ENCODE data around the gene C11orf21. TPM values are rescaled to one million over a fixed set of nuclear protein-coding genes. Genes with fewer than 3 reads are reported as not detected.

Gene C11orf21
- total RNA-seq, 1 donor: not detected

DNA sequence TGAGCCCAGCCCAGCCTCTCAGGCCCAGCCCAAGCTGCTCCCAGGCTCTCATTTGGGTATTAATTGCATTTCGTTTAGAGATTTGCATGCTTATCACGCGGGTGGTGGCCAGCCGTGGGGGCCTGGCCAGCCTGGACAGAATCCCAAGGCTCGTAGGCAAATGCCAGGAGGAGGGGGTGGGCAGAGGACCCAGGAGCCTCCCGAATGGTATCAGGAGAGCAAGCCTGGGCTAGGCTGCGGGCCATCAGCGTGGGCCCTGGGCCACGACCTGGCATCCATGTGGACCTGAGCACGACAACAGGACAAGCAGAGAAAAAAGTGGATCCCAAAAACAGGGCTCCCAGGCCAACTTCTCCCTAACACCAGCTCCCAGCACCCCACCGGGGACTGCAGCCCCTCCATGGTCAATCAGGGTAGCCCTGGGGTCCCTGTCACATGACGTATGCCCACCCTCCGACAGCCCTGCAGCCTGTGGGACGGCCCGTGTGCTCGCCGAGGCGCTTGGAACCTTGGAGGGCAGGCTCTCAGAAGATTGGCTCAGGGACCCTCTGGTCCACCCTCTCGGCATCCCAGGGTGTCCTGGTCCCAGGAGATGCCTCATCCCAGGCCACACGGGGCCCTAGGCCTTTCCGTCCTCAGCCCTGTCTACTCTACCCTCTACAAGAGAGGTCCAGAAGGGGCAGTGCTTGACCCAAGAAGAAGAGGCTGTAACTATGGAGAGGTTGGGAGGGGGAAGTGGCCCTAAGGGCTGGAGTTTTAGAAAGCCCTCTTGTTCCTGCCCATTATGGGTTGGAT, 40.1 kb downstream of the C11orf21 start:
- no peak for DNase-seq (ENCODE audit: low read depth)
- TF ChIP-seq, protein P1, sequence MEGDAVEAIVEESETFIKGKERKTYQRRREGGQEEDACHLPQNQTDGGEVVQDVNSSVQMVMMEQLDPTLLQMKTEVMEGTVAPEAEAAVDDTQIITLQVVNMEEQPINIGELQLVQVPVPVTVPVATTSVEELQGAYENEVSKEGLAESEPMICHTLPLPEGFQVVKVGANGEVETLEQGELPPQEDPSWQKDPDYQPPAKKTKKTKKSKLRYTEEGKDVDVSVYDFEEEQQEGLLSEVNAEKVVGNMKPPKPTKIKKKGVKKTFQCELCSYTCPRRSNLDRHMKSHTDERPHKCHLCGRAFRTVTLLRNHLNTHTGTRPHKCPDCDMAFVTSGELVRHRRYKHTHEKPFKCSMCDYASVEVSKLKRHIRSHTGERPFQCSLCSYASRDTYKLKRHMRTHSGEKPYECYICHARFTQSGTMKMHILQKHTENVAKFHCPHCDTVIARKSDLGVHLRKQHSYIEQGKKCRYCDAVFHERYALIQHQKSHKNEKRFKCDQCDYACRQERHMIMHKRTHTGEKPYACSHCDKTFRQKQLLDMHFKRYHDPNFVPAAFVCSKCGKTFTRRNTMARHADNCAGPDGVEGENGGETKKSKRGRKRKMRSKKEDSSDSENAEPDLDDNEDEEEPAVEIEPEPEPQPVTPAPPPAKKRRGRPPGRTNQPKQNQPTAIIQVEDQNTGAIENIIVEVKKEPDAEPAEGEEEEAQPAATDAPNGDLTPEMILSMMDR (IDR thresholded peaks at IDR 0.05; ENCODE audit: insufficient read depth, low read depth, low read length): no peak
- no peak overlapping the region for H3K4me3 ChIP-seq (ENCODE audit: low read depth, low read length)

- H3K4me3 ChIP-seq (ENCODE audit: low read depth, low read length): no peak overlapping the region
Observed at GRCh38 chr11:2260491-2261364, 41.0 kb downstream of the C11orf21 start.

DNA sequence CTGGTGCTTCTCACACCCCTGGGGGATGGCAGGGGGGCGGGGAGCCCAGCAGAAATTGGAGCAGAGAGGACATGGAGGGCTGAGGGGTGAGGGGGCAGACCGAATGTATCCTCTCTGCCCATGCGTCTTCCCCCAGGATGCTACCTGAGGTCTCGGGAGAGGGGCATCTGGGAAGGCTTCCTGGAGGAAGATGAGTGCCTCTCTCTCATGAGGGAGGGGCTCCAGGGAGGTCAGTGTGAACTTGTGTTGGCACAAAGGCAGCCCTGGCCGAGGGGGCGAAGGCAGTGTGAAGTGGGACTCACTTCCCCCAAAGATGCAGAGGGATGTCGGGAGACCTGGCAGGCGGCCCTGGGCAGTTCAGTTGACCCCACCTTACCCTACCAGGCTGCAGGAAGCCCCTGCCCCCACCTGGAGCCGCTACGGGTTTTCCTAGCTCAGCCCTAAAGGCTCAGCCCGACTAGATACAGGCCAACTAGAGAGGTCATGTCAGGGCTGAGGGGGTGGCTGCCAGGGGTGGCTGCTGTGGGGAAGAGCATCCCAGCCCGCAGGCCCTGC, 41.7 kb downstream of the C11orf21 start:
- DNase-seq (ENCODE audit: low read depth): no peak
- TF ChIP-seq, protein P1 (IDR thresholded peaks at IDR 0.05; ENCODE audit: insufficient read depth, low read depth, low read length): no peak
- H3K4me3 ChIP-seq (ENCODE audit: low read depth, low read length): no peak overlapping the region

More at GRCh38 chr11:2260491-2261364, 41.0 kb downstream of the C11orf21 start:
- DNase-seq (ENCODE audit: low read depth): no peak
- TF ChIP-seq, protein P1 (IDR thresholded peaks at IDR 0.05; ENCODE audit: insufficient read depth, low read depth, low read length): no peak

GRCh38 chr11:2259466-2259830, 42.3 kb downstream of the C11orf21 start:
- TF ChIP-seq, protein P1 (IDR thresholded peaks at IDR 0.05; ENCODE audit: insufficient read depth, low read depth, low read length): no peak

GRCh38 chr11:2258501-2259465, 42.9 kb downstream of the C11orf21 start:
- TF ChIP-seq, protein P1 (IDR thresholded peaks at IDR 0.05; ENCODE audit: insufficient read depth, low read depth, low read length): no peak
- no peak for DNase-seq (ENCODE audit: low read depth)

More at GRCh38 chr11:2259466-2259830, 42.3 kb downstream of the C11orf21 start:
- no peak for DNase-seq (ENCODE audit: low read depth)
- no peak overlapping the region for H3K4me3 ChIP-seq (ENCODE audit: low read depth, low read length)

More at GRCh38 chr11:2258501-2259465, 42.9 kb downstream of the C11orf21 start:
- no peak overlapping the region for H3K4me3 ChIP-seq (ENCODE audit: low read depth, low read length)

All from fibroblast of villous mesenchyme (primary cell).